ENCODE measurements around the gene FOSB. TPM values are rescaled to one million over a fixed set of nuclear protein-coding genes. Genes with fewer than 3 reads are reported as not detected.

FOSB gene
- total RNA-seq = 19.0 and 81.4 TPM in 2 replicates

DNA sequence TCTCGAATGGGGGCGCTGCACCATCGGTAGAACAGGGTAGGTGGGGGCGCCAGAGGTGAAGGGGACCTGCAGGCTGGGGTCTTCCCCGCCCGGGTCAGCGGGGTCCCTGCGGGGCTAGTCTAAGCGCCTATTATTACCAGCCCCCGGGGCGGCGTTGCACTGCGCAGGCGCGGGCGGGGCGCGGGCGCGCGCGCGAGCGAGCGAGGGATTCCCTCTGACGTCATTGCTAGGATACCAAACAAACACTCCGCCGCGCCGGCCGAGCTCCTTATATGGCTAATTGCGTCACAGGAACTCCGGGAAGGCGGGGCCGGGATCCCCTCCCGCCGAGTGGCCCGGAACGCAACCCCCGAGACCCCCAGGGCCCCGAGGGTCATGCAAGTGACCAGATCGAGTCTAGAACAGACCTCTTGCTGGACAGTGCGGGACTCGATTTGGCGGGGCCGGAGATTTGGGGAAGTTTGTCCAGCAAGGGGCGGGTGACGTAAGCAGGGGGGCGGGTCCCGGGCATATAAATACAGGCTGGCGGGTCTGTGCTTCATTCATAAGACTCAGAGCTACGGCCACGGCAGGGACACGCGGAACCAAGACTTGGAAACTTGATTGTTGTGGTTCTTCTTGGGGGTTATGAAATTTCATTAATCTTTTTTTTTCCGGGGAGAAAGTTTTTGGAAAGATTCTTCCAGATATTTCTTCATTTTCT lies at the start of gene FOSB:
TSS of gene FOSB (plus strand) at position 541 of the 703 bp plus-strand sequence. CDS start 591 bp downstream, outside the sequence.

DNA sequence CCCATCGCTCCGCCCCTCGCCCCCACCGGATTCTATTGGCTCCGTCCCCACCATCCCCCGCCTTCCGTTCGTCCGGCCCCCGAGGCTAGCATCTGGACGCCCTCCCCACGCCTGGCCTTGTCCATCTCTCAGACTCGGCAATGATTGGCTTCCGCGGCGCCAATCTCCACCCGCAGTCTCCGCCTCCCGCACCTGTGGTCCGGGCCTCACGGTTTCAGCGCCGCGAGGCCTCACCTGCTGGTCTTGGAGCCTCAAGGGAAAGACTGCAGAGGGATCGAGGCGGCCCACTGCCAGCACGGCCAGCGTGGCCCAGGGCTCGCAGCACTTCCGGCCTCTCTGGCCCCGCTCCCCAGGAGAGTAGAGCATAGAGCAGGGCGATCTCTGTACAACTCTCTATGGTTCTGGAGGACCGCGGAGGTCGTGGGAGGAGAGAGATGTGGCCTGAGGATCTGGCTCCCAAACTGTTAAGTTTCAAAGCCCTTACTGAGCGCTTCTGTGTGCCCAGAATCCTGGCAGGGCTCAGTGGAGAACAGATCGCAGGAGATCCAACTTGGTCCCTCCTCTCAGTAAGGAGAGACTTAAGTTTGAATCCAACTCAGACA lies 44.1 kb upstream of the FOSB start, which contains the start of gene ERCC1:
TSS of gene ERCC1 (minus strand) at position 329 of the 602 bp plus-strand sequence. CDS start 543 bp downstream, outside the sequence.

DNA sequence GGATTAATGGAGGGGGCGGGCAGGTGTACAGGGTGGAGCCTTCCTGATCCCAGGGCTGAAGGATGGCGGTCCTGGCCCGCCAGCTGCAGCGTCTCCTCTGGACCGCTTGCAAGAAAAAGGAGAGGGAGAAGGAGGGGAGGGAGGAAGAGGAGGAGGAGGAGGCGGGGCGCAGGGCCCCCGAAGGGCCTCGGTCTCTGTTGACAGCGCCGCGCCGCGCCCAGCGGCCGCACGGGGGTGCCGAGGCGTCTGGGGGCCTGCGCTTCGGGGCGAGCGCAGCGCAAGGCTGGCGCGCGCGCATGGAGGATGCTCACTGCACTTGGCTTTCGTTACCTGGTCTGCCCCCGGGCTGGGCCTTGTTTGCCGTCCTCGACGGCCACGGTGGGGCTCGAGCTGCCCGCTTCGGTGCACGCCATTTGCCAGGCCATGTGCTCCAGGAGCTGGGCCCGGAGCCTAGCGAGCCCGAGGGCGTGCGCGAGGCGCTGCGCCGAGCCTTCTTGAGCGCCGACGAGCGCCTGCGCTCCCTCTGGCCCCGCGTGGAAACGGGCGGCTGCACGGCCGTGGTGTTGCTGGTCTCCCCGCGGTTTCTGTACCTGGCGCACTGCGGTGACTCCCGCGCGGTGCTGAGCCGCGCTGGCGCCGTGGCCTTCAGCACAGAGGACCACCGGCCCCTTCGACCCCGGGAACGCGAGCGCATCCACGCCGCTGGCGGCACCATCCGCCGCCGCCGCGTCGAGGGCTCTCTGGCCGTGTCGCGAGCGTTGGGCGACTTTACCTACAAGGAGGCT lies 30.8 kb downstream of the FOSB start, which contains the start of gene PPM1N:
TSS of gene PPM1N (plus strand) at position 33 of the 785 bp plus-strand sequence. CDS start at position 63, 30 bp downstream.

DNA sequence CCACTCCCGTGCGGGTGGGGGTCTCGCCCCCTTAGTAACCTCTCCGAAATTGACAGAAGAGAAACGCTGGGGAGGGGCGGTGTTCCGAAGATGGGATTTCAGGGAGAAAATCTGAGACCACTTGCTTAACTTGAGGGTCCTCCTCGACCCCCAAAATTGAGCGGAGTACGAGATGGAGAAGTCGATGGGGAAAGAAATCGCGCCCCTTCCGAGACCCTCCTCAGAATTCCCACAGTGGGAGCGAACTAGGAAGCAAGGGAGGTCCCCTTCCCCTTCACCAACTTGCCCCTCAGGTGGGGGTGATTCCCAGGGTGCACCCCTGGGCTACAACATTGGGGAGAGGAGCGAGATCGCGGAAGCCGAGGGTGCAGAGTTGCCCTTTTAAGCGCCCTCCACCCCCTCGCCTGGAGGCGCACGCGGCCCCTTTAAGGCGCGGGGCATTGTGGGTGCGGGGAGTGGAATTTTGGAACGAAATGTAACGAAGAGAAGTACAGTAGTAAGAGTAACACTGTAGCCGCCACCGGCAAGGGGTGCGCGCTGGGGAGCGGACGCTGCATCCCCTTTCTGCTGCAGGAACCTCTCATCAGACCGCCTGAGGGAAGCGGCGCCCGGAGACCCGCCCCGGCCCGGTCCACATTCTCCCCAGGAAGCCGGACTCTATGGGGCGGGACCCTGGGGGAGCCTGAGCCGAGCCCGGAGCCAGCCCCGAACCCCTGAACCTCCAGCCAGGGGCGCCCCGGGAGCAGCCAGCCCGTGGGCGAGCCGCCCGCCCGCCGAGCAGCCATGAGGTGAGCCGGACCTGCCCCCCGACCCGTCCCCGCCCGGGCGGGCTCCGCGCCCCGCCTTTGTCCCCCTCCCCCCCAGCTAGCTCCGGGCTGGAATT lies 39.4 kb downstream of the FOSB start, which contains the start of gene VASP:
TSS of gene VASP (plus strand) at position 491 of the 883 bp plus-strand sequence. CDS start at position 784, 293 bp downstream.

Other genes starting within 250 kb of the FOSB start
- gene EXOC3L2, start 222.6 kb upstream of the FOSB start, total RNA-seq = 0.18 and 1.1 TPM in 2 replicates
- 12.3 and 15.7 TPM in 2 replicates for gene MARK4, start 216.7 kb upstream of the FOSB start, total RNA-seq
- 1.8 TPM in 1 of 2 replicates, not detected in the other for gene CKM, start 145.1 kb upstream of the FOSB start, total RNA-seq
- gene KLC3, start 127.2 kb upstream of the FOSB start, total RNA-seq = 1.1 TPM in 1 of 2 replicates, not detected in the other
- gene ERCC2, start 97.4 kb upstream of the FOSB start, total RNA-seq = 34.0 and 60.1 TPM in 2 replicates
- 5.0 and 6.0 TPM in 2 replicates for gene PPP1R13L, start 62.9 kb upstream of the FOSB start, total RNA-seq
- gene POLR1G, start 61.4 kb upstream of the FOSB start, total RNA-seq = 5.0 and 8.1 TPM in 2 replicates
- gene ERCC1, start 44.1 kb upstream of the FOSB start, total RNA-seq = 84.8 and 90.9 TPM in 2 replicates
- gene RTN2, start 29.1 kb downstream of the FOSB start, total RNA-seq = 16.4 and 17.3 TPM in 2 replicates
- gene PPM1N, start 30.4 kb downstream of the FOSB start, total RNA-seq = 0.16 and 0.72 TPM in 2 replicates
- 95.6 and 146 TPM in 2 replicates for gene VASP, start 39.5 kb downstream of the FOSB start, total RNA-seq
- gene OPA3, start 116.8 kb downstream of the FOSB start, total RNA-seq = 6.5 and 12.1 TPM in 2 replicates
- 2.7 and 5.2 TPM in 2 replicates for gene GPR4, start 134.2 kb downstream of the FOSB start, total RNA-seq
- 16.8 and 18.8 TPM in 2 replicates for gene EML2, start 171.4 kb downstream of the FOSB start, total RNA-seq
- gene GIPR, start 200.2 kb downstream of the FOSB start, total RNA-seq = under 0.01 and 0.49 TPM in 2 replicates
- 260 and 275 TPM in 2 replicates for gene SNRPD2, start 224.0 kb downstream of the FOSB start, total RNA-seq
- gene QPCTL, start 224.7 kb downstream of the FOSB start, total RNA-seq = 18.2 and 19.3 TPM in 2 replicates

Measured in cardiac atrium fibroblast (primary cell).